Measurements from ENCODE around the gene RASD1.
"Not testable (repeated sequence)": the region's sequence is repeated elsewhere in the genome, so short reads cannot be mapped to it uniquely, and the experiment has no call there.

Gene RASD1

GRCh38 chr17:17480593-17481148 lies 15.5 kb downstream of the RASD1 start:
- in situ Hi-C loops (cut with HindIII; ENCODE audit: low sequenced_read_pairs) = loop anchor here (5.0 kb wide), 1 partner anchor 107 kb away; no protein-coding TSS in a partner anchor

- in situ Hi-C loops (cut with HindIII; ENCODE audit: low sequenced_read_pairs) = no loop called here
Observed at GRCh38 chr17:17479209-17479608, 17.0 kb downstream of the RASD1 start.

- in situ Hi-C loops (cut with HindIII; ENCODE audit: low sequenced_read_pairs) = no loop called here
Observed at GRCh38 chr17:17476865-17477467, 19.2 kb downstream of the RASD1 start, which contains the start of gene MED9. MED9 (plus strand) TSS chr17:17477000; CDS start chr17:17477042, 42 bp downstream.

- in situ Hi-C loops (cut with HindIII; ENCODE audit: low sequenced_read_pairs) = no loop called here
Observed at GRCh38 chr17:17474341-17474740, 21.9 kb downstream of the RASD1 start.

GRCh38 chr17:17472333-17472920 lies 23.8 kb downstream of the RASD1 start:
- in situ Hi-C loops (cut with HindIII; ENCODE audit: low sequenced_read_pairs) = no loop called here

- in situ Hi-C loops (cut with HindIII; ENCODE audit: low sequenced_read_pairs) = loop anchor here (5.0 to 10.0 kb wide), 3 partner anchors 55 to 115 kb away; no protein-coding TSS in a partner anchor
Observed at GRCh38 chr17:17469996-17470395, 26.2 kb downstream of the RASD1 start.

GRCh38 chr17:17469358-17469757 lies 26.8 kb downstream of the RASD1 start:
- in situ Hi-C loops (cut with HindIII; ENCODE audit: low sequenced_read_pairs) = loop anchor here (5.0 to 10.0 kb wide), 3 partner anchors 55 to 115 kb away; no protein-coding TSS in a partner anchor

- in situ Hi-C loops (cut with HindIII; ENCODE audit: low sequenced_read_pairs) = loop anchor here (5.0 to 10.0 kb wide), 3 partner anchors 56 to 116 kb away; no protein-coding TSS in a partner anchor
Observed at GRCh38 chr17:17468217-17469010, 27.8 kb downstream of the RASD1 start.

DNA sequence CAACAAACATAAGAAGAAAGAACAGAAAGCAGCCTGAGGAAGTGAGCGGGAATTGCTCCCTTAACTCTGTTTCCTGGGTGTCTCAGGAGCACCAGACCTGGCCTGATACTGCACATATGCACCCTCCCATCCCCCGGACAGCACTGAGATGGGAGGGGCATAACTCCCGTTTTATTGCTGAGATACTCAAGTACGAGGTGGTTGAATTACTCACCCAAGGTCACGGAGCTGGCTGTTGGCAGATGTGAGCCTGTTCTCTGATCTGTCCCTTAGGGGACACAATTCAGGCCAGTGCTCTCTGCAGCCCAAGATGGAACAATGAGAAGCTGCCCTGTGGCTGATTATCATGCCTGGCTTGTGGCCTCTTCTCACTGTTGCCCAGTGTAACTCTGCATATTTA lies 28.5 kb downstream of the RASD1 start:
- in situ Hi-C loops (cut with HindIII; ENCODE audit: low sequenced_read_pairs) = loop anchor here (5.0 to 10.0 kb wide), 3 partner anchors 57 to 117 kb away; no protein-coding TSS in a partner anchor

GRCh38 chr17:17467016-17467415 lies 29.2 kb downstream of the RASD1 start:
- in situ Hi-C loops (cut with HindIII; ENCODE audit: low sequenced_read_pairs) = loop anchor here (5.0 to 10.0 kb wide), 3 partner anchors 58 to 118 kb away; no protein-coding TSS in a partner anchor

- in situ Hi-C loops (cut with HindIII; ENCODE audit: low sequenced_read_pairs) = loop anchor here (5.0 to 10.0 kb wide), 3 partner anchors 58 to 118 kb away; no protein-coding TSS in a partner anchor
Observed at GRCh38 chr17:17466511-17466910, 29.7 kb downstream of the RASD1 start.

DNA sequence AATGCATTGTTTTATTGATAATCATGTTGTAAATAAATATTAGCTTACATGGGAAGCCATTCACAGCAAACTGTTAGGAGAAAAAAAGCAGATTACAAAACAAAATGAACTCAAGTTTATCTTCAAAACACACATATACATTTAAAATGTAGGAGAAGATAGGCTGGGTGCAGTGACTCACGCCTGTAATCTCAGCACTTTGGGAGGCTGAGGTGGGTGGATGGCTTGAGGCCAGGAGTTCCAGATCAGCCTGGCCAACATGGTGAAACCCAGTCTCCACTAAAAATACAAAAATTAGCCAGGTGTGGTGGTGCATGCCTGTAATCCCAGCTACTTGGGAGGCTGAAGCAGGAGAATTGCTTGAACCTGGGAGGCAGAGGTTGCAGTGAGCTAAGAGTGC lies 30.3 kb downstream of the RASD1 start:
- in situ Hi-C loops (cut with HindIII; ENCODE audit: low sequenced_read_pairs) = loop anchor here (5.0 to 10.0 kb wide), 3 partner anchors 59 to 119 kb away; no protein-coding TSS in a partner anchor

DNA sequence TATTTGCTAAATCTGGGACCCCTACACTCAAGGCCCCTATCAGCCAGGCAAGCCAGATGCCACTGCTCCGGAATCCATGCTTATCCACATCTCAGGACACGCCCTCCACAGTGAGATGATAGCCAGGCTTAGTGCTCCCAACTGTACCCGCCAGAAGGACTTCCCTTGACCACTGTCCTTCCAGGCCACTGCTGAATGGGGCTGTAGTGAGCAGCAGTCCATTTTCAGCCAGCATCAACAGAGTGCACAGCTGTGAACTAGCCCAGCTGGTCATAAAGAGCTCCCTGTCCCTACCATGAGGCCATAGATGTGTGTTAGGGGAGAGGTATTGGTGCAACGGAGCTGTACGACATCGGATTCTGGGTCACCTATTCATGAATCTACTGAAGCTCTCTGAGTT lies 32.4 kb downstream of the RASD1 start:
- in situ Hi-C loops (cut with HindIII; ENCODE audit: low sequenced_read_pairs) = loop anchor here (10.0 kb wide), 2 partner anchors 61 to 121 kb away; no protein-coding TSS in a partner anchor

GRCh38 chr17:17462048-17462824 lies 34.0 kb downstream of the RASD1 start:
- in situ Hi-C loops (cut with HindIII; ENCODE audit: low sequenced_read_pairs) = loop anchor here (10.0 kb wide), 2 partner anchors 63 to 123 kb away; no protein-coding TSS in a partner anchor

DNA sequence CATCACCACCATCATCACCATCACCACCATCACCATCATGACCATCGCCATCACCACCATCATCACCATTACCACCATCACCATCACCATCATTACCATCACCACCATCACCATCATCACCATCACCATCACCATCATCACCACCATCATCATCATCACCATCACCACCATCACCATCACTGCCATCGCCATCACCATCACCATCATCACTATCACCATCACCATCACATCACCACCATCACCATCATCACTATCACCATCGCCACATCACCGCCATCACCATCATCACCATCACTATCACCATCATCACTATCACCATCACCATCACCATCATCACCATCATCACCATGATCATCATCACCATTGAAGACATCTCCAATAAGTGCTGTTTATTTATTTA lies 36.2 kb downstream of the RASD1 start:
- in situ Hi-C loops (cut with HindIII; ENCODE audit: low sequenced_read_pairs) = loop anchor here (10.0 kb wide), 2 partner anchors 65 to 125 kb away; no protein-coding TSS in a partner anchor

GRCh38 chr17:17457680-17458079 lies 38.5 kb downstream of the RASD1 start:
- in situ Hi-C loops (cut with HindIII; ENCODE audit: low sequenced_read_pairs) = no loop called here

DNA sequence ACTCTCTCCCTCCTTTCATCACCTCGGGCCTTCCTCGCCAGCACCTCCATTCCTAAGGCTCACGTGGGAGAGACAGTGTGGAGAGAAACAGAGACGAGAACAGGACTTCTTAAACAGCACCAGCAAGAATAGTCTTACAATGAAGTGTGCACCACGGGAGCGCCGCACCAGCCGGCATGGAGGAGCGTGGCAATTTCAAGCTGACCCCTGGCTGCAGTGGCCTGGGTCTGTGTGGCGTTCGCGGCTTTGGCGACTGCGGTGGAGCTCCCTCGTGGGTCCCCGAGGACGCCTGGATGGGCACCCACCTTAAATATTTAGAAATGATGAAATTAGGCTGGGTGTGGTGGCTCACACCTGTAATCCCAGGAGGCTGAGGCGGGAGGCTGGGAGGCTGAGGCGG lies 39.9 kb downstream of the RASD1 start:
- in situ Hi-C loops (cut with HindIII; ENCODE audit: low sequenced_read_pairs) = no loop called here

- in situ Hi-C loops (cut with HindIII; ENCODE audit: low sequenced_read_pairs) = no loop called here
Observed at GRCh38 chr17:17455173-17455572, 41.0 kb downstream of the RASD1 start.

DNA sequence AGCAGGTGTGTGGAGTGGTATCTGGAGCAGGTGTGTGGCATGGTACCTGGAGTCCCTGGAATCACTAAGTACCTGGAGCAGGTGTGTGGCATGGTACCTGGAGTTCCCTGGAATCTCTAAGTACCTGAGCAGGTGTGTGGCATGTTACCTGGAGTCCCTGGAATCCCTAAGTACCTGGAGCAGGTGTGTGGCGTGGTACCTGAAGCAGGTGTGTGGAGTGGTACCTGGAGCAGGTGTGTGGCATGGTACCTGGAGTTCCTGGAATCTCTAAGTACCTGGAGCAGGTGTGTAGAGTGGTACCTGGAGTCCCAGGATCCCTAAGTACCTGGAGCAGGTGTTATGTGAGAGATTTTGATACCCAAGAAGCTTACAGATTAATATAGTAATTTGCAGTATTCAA lies 41.5 kb downstream of the RASD1 start:
- in situ Hi-C loops (cut with HindIII; ENCODE audit: low sequenced_read_pairs) = not testable (repeated sequence)

- in situ Hi-C loops (cut with HindIII; ENCODE audit: low sequenced_read_pairs) = no loop called here
Observed at GRCh38 chr17:17454276-17454675, 41.9 kb downstream of the RASD1 start.
